PFSK-1 (cell line): ENCODE results near the gene RGS9.

Experiments
- FOXP2 ChIP-seq: optimal IDR thresholded peaks from 2 replicates; pipeline ENCODE3; 2011; ENCODE audit warnings: borderline replicate concordance, control low read depth, inconsistent platforms; ENCODE audit not compliant: insufficient read depth; ENCODE audit errors: extremely low read length, extremely low read depth
- POLR2AphosphoS5 ChIP-seq: IDR thresholded peaks from 2 replicates; pipeline ENCODE4 v1.6.1; 2012; ENCODE audit warnings: low read depth, mild to moderate bottlenecking, control low read depth, low read length, moderate library complexity
- REST ChIP-seq, 2 experiments: IDR thresholded peaks; 2 replicates each; pipeline versions ENCODE4 v1.6.1 to v1.8.0; 2011 to 2012; ENCODE audit warnings: low read depth in 2 of 2, low read length in 2 of 2, control low read depth in 1 of 2, inconsistent platforms in 1 of 2, mild to moderate bottlenecking in 1 of 2, moderate library complexity in 1 of 2; ENCODE audit not compliant: insufficient read depth in 1 of 2
- SIN3A ChIP-seq: IDR thresholded peaks from 2 replicates; pipeline ENCODE4 v1.6.1; 2012; ENCODE audit warnings: mild to moderate bottlenecking, low read length, moderate library complexity, borderline replicate concordance; ENCODE audit not compliant: insufficient read depth
- TAF1 ChIP-seq: IDR thresholded peaks from 2 replicates; pipeline ENCODE4 v1.6.1; 2012; ENCODE audit warnings: low read length, control low read depth, borderline replicate concordance; ENCODE audit not compliant: insufficient read depth

RGS9 gene

GRCh38 chr17:65259281-65259680 lies 122.1 kb downstream of the RGS9 start:
- TF ChIP-seq FOXP2 (no peak), TAF1 (no peak), REST (IDR thresholded peaks at IDR 0.05; ENCODE audit: insufficient read depth in 1 of 2, low read depth in 2 of 2, low read length in 2 of 2) (no peak), SIN3A (no peak)

- TF ChIP-seq FOXP2 (no peak), POLR2AphosphoS5 (no peak), REST (IDR thresholded peaks at IDR 0.05; ENCODE audit: insufficient read depth in 1 of 2, low read depth in 2 of 2, low read length in 2 of 2) (no peak), TAF1 (no peak), SIN3A (no peak)
Observed at GRCh38 chr17:65259696-65260485, 122.7 kb downstream of the RGS9 start.

GRCh38 chr17:65260626-65261025 lies 123.5 kb downstream of the RGS9 start:
- TF ChIP-seq POLR2AphosphoS5: no peak
- TF ChIP-seq REST (IDR thresholded peaks at IDR 0.05; ENCODE audit: insufficient read depth in 1 of 2, low read depth in 2 of 2, low read length in 2 of 2): no peak
- no peak for TF ChIP-seq TAF1
- TF ChIP-seq SIN3A: no peak
- no peak for TF ChIP-seq FOXP2

- TF ChIP-seq REST (IDR thresholded peaks at IDR 0.05; ENCODE audit: insufficient read depth in 1 of 2, low read depth in 2 of 2, low read length in 2 of 2): no peak
Observed at GRCh38 chr17:65261152-65261551, 124.0 kb downstream of the RGS9 start.
